ENCODE measurements around the gene PRC1. TPM values are rescaled to one million over a fixed set of nuclear protein-coding genes. Genes with fewer than 3 reads are reported as not detected.

Gene PRC1
- total RNA-seq, 1 donor from 2014 or later, result 11.8 TPM

- Histone ChIP-seq H3K36me3 (ENCODE audit: insufficient read depth, low read length) (peaks cover 17% of the 10 kb centered on the region), H3K4me3 (ENCODE audit: insufficient read depth, low read depth, low read length) (peak within 1 kb of the TSS; percentile 67), H2AFZ (ENCODE audit: low read depth, low read length) (peak within 1 kb of the TSS; percentile 92), H3K9me3 (ENCODE audit: insufficient read depth, low read depth, low read length) (no peaks in the 10 kb centered on the region), H3K27me3 (ENCODE audit: insufficient read depth, low read length) (no peaks in the 10 kb centered on the region), H4K20me1 (ENCODE audit: insufficient read depth, low read length) (peaks cover 11% of the 10 kb centered on the region), H3K79me2 (ENCODE audit: insufficient read depth, low read length) (peaks cover 24% of the 10 kb centered on the region), H3K9ac (ENCODE audit: low read length) (peak within 1 kb of the TSS; percentile 88), H3K4me1 (ENCODE audit: insufficient read depth, low read length) (peaks cover 34% of the 10 kb centered on the region), H3K4me2 (ENCODE audit: low read length) (peak within 1 kb of the TSS; percentile 92), H3K27ac (ENCODE audit: low read depth, low read length) (peak within 1 kb of the TSS; percentile 69)
- peak within 1 kb of the TSS; percentile 86 for H3K4me3 Mint-ChIP-seq (ENCODE audit: unreplicated experiment)
- peaks cover 12% of the 10 kb centered on the region for H3K4me1 Mint-ChIP-seq (ENCODE audit: low read depth, unreplicated experiment)
- DNase-seq (ENCODE audit: low read depth) (peak; percentile 69), FAIRE-seq (no peak)
- H3K9me3 Mint-ChIP-seq (ENCODE audit: unreplicated experiment), result no peaks in the 10 kb centered on the region
- TF ChIP-seq EZH2 (IDR thresholded peaks at IDR 0.05; ENCODE audit: insufficient read depth, low read length), result no peak
- no peak for TF ChIP-seq CTCF (IDR thresholded peaks at IDR 0.05; ENCODE audit: insufficient read depth, low read depth, low read length)
- H3K36me3 Mint-ChIP-seq (ENCODE audit: low read depth, unreplicated experiment), result peaks cover 6% of the 10 kb centered on the region
- H3K27ac Mint-ChIP-seq (ENCODE audit: unreplicated experiment), result peak within 1 kb of the TSS; percentile 20
- peaks cover 2% of the 10 kb centered on the region for H3K27me3 Mint-ChIP-seq (ENCODE audit: low read depth, unreplicated experiment)
Observed at GRCh38 chr15:90934949-90935751, 59.2 kb downstream of the PRC1 start, which contains the start of gene UNC45A. Gene UNC45A, plus strand, starts transcription at chr15:90935285. Its CDS starts 40 bp downstream, at chr15:90935325.

DNA sequence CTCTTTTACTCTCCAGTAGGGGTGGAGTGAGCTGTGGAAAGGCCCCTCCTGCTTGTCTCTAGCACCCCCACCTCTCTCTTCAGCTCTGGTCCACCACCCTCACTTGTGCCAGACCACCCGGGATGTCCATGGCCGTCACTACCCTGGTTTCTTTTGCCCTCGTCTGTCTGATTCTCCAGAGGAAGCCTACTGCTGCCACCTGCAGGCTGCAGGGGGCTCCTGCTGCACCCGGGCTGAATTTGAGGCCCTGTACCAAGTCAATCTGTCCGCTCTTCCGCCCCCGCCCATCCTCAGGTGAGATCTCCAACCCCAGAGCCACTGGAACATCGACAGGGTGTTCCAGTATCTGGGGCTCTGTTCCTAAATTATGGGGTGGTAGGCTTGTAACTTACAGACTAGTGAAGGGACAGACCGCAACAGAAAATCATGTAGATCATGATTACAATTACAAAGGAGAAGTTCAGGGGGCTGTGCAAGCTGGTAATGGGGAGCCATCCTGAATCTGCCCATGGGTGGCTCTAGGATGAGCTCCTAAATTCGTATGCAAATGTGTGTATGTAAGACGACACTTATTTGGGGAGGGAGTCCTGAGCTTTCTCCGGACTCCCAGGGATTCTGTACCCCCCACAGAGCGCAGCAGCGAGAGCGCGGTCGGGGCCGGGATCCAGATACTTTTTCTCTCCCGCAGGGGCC is 59.9 kb downstream of the PRC1 start:
- no peak overlapping the region for H3K27ac Mint-ChIP-seq (ENCODE audit: unreplicated experiment)
- FAIRE-seq (no peak), DNase-seq (ENCODE audit: low read depth) (peak; percentile 50)
- TF ChIP-seq EZH2 (IDR thresholded peaks at IDR 0.05; ENCODE audit: insufficient read depth, low read length) (no peak), CTCF (IDR thresholded peaks at IDR 0.05; ENCODE audit: insufficient read depth, low read depth, low read length) (peak; percentile 86)
- H3K27me3 Mint-ChIP-seq (ENCODE audit: low read depth, unreplicated experiment), result peaks cover 2% of the 10 kb centered on the region
- H3K4me3 Mint-ChIP-seq (ENCODE audit: unreplicated experiment), result peak overlapping the region; percentile 86
- no peaks in the 10 kb centered on the region for H3K27me3 ChIP-seq (ENCODE audit: insufficient read depth, low read length)
- peaks cover 12% of the 10 kb centered on the region for H3K4me1 Mint-ChIP-seq (ENCODE audit: low read depth, unreplicated experiment)
- no peaks in the 10 kb centered on the region for H3K9me3 Mint-ChIP-seq (ENCODE audit: unreplicated experiment)
- peaks cover 24% of the 10 kb centered on the region for H3K79me2 ChIP-seq (ENCODE audit: insufficient read depth, low read length)
- no peaks in the 10 kb centered on the region for H3K9me3 ChIP-seq (ENCODE audit: insufficient read depth, low read depth, low read length)
- H3K27ac ChIP-seq (ENCODE audit: low read depth, low read length), result no peak overlapping the region
- H3K9ac ChIP-seq (ENCODE audit: low read length), result peak overlapping the region; percentile 88
- peaks cover 35% of the 10 kb centered on the region for H3K4me1 ChIP-seq (ENCODE audit: insufficient read depth, low read length)
- H3K36me3 ChIP-seq (ENCODE audit: insufficient read depth, low read length), result peaks cover 9% of the 10 kb centered on the region
- H3K4me3 ChIP-seq (ENCODE audit: insufficient read depth, low read depth, low read length), result peak overlapping the region; percentile 67
- H3K36me3 Mint-ChIP-seq (ENCODE audit: low read depth, unreplicated experiment), result no peaks in the 10 kb centered on the region
- H3K4me2 ChIP-seq (ENCODE audit: low read length), result peak overlapping the region; percentile 92
- H2AFZ ChIP-seq (ENCODE audit: low read depth, low read length), result peak overlapping the region; percentile 92
- peaks cover 11% of the 10 kb centered on the region for H4K20me1 ChIP-seq (ENCODE audit: insufficient read depth, low read length)

All from astrocyte (in vitro differentiated cells and primary cell).